Endothelial cell (in vitro differentiated cells): ENCODE results near the gene NRDC. TPM values are rescaled to one million over a fixed set of nuclear protein-coding genes. Genes with fewer than 3 reads are reported as not detected.

ENCODE experiments used
- DNase-seq: peaks from one replicate; pipeline ENCODE4 v3.0.0; 2021; ENCODE audit warnings: low spot score
- H3K27ac Mint-ChIP-seq: one replicate; pipeline ENCODE4 v1.8.0; 2021; ENCODE audit warnings: mixed read lengths, inconsistent platforms; ENCODE audit not compliant: unreplicated experiment
- H3K27me3 Mint-ChIP-seq: one replicate; pipeline ENCODE4 v1.8.0; 2021; ENCODE audit warnings: mild to moderate bottlenecking, moderate library complexity, mixed read lengths, inconsistent platforms; ENCODE audit not compliant: unreplicated experiment
- H3K36me3 Mint-ChIP-seq: one replicate; pipeline ENCODE4 v1.8.0; 2021; ENCODE audit warnings: mild to moderate bottlenecking, low read depth, mixed read lengths, inconsistent platforms; ENCODE audit not compliant: unreplicated experiment
- H3K4me1 Mint-ChIP-seq: one replicate; pipeline ENCODE4 v1.8.0; 2021; ENCODE audit warnings: mild to moderate bottlenecking, mixed read lengths, inconsistent platforms; ENCODE audit not compliant: unreplicated experiment
- H3K4me3 Mint-ChIP-seq: one replicate; pipeline ENCODE4 v1.8.0; 2021; ENCODE audit warnings: mild to moderate bottlenecking, mixed read lengths, inconsistent platforms; ENCODE audit not compliant: unreplicated experiment
- H3K9me3 Mint-ChIP-seq: one replicate; pipeline ENCODE4 v1.8.0; 2021; ENCODE audit warnings: mixed read lengths, inconsistent platforms; ENCODE audit not compliant: unreplicated experiment
- microRNA-seq: library from miRNA; unstranded; fragments of <30 nt; microRNA quantifications from one replicate; pipeline ENCODE4, GENCODE V29; 2020; ENCODE audit not compliant: unreplicated experiment
- total RNA-seq: library from RNA; stranded (reverse); fragmentation: NEBNext Ultra II Directional; extraction: Animal tissue kit (Norgen Biotek cat#: 25700); gene quantifications from one replicate; pipeline ENCODE4 v1.2.1, GENCODE V29; 2021; ENCODE audit not compliant: unreplicated experiment
- TF ChIP-seq, protein P1 (sequence below): fragments of 200-600 bp; sonication (generic); IDR thresholded peaks from one replicate; pipeline ENCODE4 v1.5.0; 2021; ENCODE audit warnings: antibody characterized with exemption; ENCODE audit not compliant: unreplicated experiment

The NRDC gene
- total RNA-seq, 1 donor from 2014 or later: 135 TPM

DNA sequence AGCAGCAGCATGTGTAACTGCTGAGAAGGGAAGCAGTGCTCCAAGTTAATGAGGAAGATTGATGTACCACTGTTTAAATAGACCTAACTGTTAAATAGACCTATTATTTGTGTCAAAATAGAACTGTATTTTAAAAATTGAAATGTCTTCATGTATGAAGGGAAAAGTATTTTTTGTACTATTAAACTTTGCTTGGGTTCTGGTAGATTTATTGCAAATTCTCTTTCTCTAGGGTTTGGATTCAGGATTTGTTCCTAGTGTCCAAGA, 133.3 kb downstream of the NRDC start:
- no peak for DNase-seq
- TF ChIP-seq, protein P1, sequence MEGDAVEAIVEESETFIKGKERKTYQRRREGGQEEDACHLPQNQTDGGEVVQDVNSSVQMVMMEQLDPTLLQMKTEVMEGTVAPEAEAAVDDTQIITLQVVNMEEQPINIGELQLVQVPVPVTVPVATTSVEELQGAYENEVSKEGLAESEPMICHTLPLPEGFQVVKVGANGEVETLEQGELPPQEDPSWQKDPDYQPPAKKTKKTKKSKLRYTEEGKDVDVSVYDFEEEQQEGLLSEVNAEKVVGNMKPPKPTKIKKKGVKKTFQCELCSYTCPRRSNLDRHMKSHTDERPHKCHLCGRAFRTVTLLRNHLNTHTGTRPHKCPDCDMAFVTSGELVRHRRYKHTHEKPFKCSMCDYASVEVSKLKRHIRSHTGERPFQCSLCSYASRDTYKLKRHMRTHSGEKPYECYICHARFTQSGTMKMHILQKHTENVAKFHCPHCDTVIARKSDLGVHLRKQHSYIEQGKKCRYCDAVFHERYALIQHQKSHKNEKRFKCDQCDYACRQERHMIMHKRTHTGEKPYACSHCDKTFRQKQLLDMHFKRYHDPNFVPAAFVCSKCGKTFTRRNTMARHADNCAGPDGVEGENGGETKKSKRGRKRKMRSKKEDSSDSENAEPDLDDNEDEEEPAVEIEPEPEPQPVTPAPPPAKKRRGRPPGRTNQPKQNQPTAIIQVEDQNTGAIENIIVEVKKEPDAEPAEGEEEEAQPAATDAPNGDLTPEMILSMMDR: no peak
- peaks cover 3% of the 10 kb centered on the region for H3K4me1 Mint-ChIP-seq
- H3K27me3 Mint-ChIP-seq: peaks cover 1% of the 10 kb centered on the region
- H3K27ac Mint-ChIP-seq: no peak overlapping the region
- no peaks in the 10 kb centered on the region for H3K9me3 Mint-ChIP-seq
- no peaks in the 10 kb centered on the region for H3K36me3 Mint-ChIP-seq
- no peak overlapping the region for H3K4me3 Mint-ChIP-seq

DNA sequence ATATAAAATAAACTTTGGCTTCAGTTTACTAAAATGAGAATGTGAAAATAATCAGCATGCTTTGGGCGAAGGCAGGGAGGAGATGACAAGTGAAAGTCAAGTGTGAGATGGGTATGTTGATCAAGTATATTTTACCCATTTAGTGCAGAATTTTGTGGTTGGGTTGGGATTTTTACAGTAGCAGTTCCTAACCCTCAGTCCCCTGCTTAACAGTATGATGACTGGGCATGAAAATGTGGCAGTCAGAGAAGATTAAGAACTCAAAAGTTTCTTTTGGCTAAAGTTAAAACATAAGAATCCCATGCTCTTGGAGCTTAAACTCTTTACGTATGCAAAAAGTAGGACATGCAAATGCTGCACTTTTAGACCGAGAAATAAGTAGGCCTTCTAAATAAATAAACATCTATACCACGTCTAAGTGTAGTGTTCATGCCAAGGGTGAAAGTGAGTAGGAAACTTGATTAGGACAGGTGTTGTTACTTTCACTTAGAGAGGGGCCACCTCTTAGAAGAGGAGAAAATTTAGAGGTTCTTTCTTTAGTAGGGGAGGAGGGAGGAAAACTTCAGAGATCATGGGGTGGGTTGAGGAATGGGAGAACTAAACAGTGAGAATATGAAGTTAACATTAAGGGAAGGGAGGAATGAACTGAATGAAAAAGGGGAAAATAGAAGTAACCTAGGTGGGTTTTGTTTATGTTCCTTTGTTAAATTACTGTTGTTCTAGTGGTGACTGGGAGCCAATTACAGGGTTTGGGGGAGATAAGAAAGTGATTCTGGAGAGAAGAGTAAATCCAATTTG, 133.8 kb downstream of the NRDC start:
- DNase-seq: no peak
- Mint-ChIP-seq H3K27ac (no peak overlapping the region), H3K36me3 (no peaks in the 10 kb centered on the region), H3K4me1 (peaks cover 3% of the 10 kb centered on the region), H3K9me3 (no peaks in the 10 kb centered on the region), H3K4me3 (no peak overlapping the region), H3K27me3 (peaks cover 1% of the 10 kb centered on the region)
- TF ChIP-seq, protein P1: no peak

DNA sequence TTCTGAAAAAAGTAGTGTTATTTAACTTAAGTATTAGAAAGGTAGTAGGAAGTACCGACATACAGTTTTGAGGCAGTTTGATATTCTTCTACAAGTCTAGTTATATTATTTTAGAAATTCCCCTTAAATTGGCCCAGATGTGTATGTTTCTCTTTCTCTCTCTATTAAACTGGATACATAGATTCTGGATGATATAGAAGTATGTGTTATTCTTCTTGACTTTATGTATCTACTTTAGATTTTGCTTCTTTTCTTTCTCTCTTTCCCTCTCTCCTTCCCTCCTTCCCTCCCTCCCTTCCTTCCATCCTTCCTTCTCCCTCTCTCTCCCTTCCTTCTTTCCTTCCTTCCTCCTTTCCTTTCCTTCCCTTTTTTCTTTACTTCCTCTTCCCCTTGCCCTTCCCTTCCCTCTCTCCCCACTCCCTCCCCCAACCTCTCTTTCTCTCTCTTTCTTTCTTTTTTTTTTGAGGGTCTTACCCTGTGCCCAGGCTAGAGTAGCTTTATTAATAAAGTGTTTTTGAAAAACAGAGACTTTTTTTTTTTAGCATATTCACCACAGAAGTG, 137.3 kb downstream of the NRDC start:
- H3K27ac Mint-ChIP-seq: peak overlapping the region; percentile 65
- no peaks in the 10 kb centered on the region for H3K9me3 Mint-ChIP-seq
- TF ChIP-seq, protein P1: no peak
- DNase-seq: no peak
- H3K27me3 Mint-ChIP-seq: peaks cover 1% of the 10 kb centered on the region
- no peaks in the 10 kb centered on the region for H3K36me3 Mint-ChIP-seq
- H3K4me1 Mint-ChIP-seq: peaks cover 5% of the 10 kb centered on the region
- no peak overlapping the region for H3K4me3 Mint-ChIP-seq

- TF ChIP-seq, protein P1: no peak
- Mint-ChIP-seq H3K27me3 (peaks cover 1% of the 10 kb centered on the region), H3K27ac (peak overlapping the region; percentile 65), H3K9me3 (no peaks in the 10 kb centered on the region), H3K4me3 (no peak overlapping the region), H3K4me1 (peaks cover 5% of the 10 kb centered on the region), H3K36me3 (no peaks in the 10 kb centered on the region)
- no peak for DNase-seq
These were observed 137.9 kb downstream of the NRDC start for GRCh38 chr1:51740652-51741051.

Small RNA genes within 50 kb of the gene (microRNA-seq; reads per million reads assigned to microRNA genes)
- not detected for gene MIR761

Other genes with a start within 250 kb of the NRDC start
- gene RAB3B, start 112.0 kb upstream of the NRDC start, total RNA-seq: 15.1 TPM
- 8.4 TPM for gene KTI12, start 155.1 kb upstream of the NRDC start, total RNA-seq
- gene TXNDC12, start 176.5 kb upstream of the NRDC start, total RNA-seq: 49.9 TPM
- gene BTF3L4, start 177.6 kb upstream of the NRDC start, total RNA-seq: 42.0 TPM